Peyer's patch (tissue), 4 donors: ENCODE measurements around the gene MRPS9.

ENCODE experiments used
- CTCF ChIP-seq, 6 experiments: fragments of 450-650 bp in 4 of 6; fragments of 200-600 bp in 2 of 6; sonication (generic) in 1 of 6; IDR thresholded peaks; one replicate each; pipeline ENCODE4 v1.5.1; 2017 to 2019; ENCODE audit warnings: antibody characterized with exemption in 6 of 6, mild to moderate bottlenecking in 3 of 6, moderate library complexity in 1 of 6
- POLR2A ChIP-seq, 2 donors: fragments of 450-650 bp; IDR thresholded peaks; one replicate each; pipeline ENCODE4 v1.5.1; 2017; ENCODE audit warnings: antibody characterized with exemption in 2 of 2, mild to moderate bottlenecking in 2 of 2, moderate library complexity in 2 of 2

DNA sequence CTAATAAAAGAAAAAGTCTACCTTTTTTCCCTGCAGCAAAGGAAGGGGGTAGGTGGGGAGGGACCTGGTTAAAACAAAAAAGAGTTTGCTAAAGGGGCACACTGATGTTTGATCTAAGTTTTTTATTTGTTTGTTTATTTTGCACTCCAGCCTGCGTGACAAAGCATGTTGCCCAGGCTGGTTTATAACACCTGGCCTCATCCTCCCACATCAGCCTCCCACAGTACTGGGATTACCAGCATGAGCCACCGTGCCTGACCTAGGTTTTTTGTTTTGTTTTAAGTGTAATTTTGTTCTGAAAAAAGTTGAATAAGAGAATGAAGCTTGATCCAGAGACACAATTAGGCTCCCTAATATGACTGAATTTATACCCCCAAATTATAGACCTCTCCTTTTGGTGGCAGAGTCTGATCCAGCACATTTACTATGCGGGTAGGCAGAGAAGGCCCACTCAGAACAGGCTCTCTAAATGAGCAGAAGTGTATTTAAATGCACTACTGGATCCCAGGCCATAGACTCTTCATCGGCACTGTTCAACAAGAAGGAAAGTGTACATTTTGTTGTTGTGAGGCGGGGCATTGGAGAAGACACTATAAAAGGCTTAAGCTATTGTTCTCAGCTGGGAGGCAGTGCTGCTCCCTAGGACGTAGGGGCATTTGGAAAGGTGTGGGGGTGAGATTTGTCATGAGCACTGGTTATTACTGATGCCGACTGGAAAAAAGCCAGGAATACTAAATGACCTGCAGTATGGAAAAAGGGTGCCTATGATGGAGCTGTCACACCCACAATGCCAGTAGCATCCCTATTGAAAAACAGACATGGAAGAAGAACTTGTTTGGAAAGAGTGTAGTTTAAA, 32.4 kb downstream of the MRPS9 start:
- TF ChIP-seq CTCF (IDR thresholded peaks at IDR 0.05) (no peak), POLR2A (IDR thresholded peaks at IDR 0.05) (no peak)
